GM12891 (cell line): ENCODE data around the gene RAB36.

ENCODE experiments used
- POLR2A ChIP-seq: IDR thresholded peaks from 2 replicates; pipeline ENCODE4 v1.6.1; 2011; ENCODE audit warnings: low read depth, low read length, control low read depth
- POLR2AphosphoS5 ChIP-seq: IDR thresholded peaks from 2 replicates; pipeline ENCODE4 v1.6.1; 2011; ENCODE audit warnings: low read depth, low read length, control low read depth
- TAF1 ChIP-seq: IDR thresholded peaks from 2 replicates; pipeline ENCODE4 v1.6.1; 2011; ENCODE audit warnings: low read depth, low read length, control low read depth

DNA sequence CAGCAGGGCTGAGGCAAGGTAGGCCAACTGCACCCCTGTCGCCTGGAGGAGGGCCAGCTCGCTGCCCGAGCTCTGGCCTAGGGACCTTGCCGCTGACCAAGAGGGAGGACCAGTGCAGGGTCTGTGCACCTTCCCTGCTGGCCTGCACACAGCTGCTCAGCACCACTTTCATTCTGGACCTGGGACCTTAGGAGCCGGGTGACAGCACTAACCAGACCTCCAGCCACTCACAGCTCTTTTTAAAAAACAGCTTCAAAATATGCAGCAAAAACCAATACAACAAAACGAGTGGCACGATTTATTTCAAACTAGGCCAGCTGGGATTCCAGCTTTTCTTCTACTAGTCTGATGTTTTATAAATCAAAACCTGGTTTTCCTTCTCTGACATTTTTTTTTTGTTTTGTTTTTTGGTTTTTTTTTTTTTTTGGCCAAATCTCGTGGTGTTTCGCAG, 21.4 kb upstream of the RAB36 start:
- TF ChIP-seq POLR2A: no peak
- TF ChIP-seq TAF1: no peak
- no peak for TF ChIP-seq POLR2AphosphoS5
